Smooth muscle cell (in vitro differentiated cells): ENCODE measurements around the gene COL7A1. TPM values are rescaled to one million over a fixed set of nuclear protein-coding genes. Genes with fewer than 3 reads are reported as not detected.

Experiments used
- DNase-seq: peaks from one replicate; lab custom pipeline; 2025; ENCODE audit not compliant: unreplicated experiment; lab: John Stamatoyannopoulos, UW
- H2AFZ ChIP-seq: fragments of 200-600 bp; sonication (generic); 2 replicates; pipeline ENCODE4 v1.6.0; 2016; ENCODE audit warnings: antibody characterized with exemption, low read depth, mild to moderate bottlenecking
- H3F3A ChIP-seq: fragments of 200-600 bp; sonication (generic); 2 replicates; pipeline ENCODE4 v1.6.0; 2017; ENCODE audit warnings: antibody characterized with exemption, low read depth
- H3K27ac ChIP-seq: fragments of 200-600 bp; sonication (generic); 2 replicates; pipeline ENCODE4 v1.5.1; 2016; ENCODE audit warnings: low read depth, mild to moderate bottlenecking
- H3K27me3 ChIP-seq: fragments of 200-600 bp; sonication (generic); 2 replicates; pipeline ENCODE4 v1.6.1; 2016; ENCODE audit warnings: low read depth, mild to moderate bottlenecking
- H3K36me3 ChIP-seq: fragments of 200-600 bp; sonication (generic); 2 replicates; pipeline ENCODE4 v1.5.1; 2016; ENCODE audit warnings: low read depth
- H3K4me1 ChIP-seq: fragments of 200-600 bp; sonication (generic); 2 replicates; pipeline ENCODE4 v1.5.1; 2016; ENCODE audit warnings: low read depth
- H3K4me2 ChIP-seq: fragments of 200-600 bp; sonication (generic); 2 replicates; pipeline ENCODE4 v1.6.0; 2016; ENCODE audit warnings: mild to moderate bottlenecking
- H3K4me3 ChIP-seq: fragments of 200-600 bp; sonication (generic); 2 replicates; pipeline ENCODE4 v1.5.1; 2016; ENCODE audit warnings: mild to moderate bottlenecking
- H3K79me2 ChIP-seq: fragments of 200-600 bp; sonication (generic); 2 replicates; pipeline ENCODE4 v1.6.0; 2016; ENCODE audit warnings: low read depth, mild to moderate bottlenecking
- H3K9ac ChIP-seq: fragments of 200-600 bp; sonication (generic); 2 replicates; pipeline ENCODE4 v1.6.0; 2016; ENCODE audit warnings: low read depth
- H3K9me3 ChIP-seq: fragments of 200-600 bp; sonication (generic); replicated peaks from 2 replicates; pipeline ENCODE4 v1.5.1; 2016; ENCODE audit warnings: low read depth
- H4K20me1 ChIP-seq: fragments of 200-600 bp; sonication (generic); 2 replicates; pipeline ENCODE4 v1.6.0; 2016; ENCODE audit warnings: low read depth
- CTCF ChIP-seq: fragments of 200-600 bp; sonication (generic); IDR thresholded peaks from 2 replicates; pipeline ENCODE4 v1.5.1; 2017; ENCODE audit warnings: borderline replicate concordance, mild to moderate bottlenecking, antibody characterized with exemption; ENCODE audit not compliant: insufficient read depth, poor library complexity, severe bottlenecking
- WGBS: methylation state at CpG from one replicate; pipeline ENCODE4 v1.1.7; 2016; ENCODE audit warnings: low lambda C conversion rate; 5-methylcytosine and 5-hydroxymethylcytosine counted together
- polyA plus RNA-seq: library from polyadenylated mRNA; unstranded; fragments of >200 nt; fragmentation: Nextera tagmentation; extraction: Ambion mirVana; gene quantifications from 2 replicates; pipeline ENCODE4 v1.2.1, GENCODE V29; 2016
- total RNA-seq: library from RNA; depleted of rRNA; stranded (reverse); fragments of >200 nt; gene quantifications from 2 replicates; pipeline ENCODE4 v1.2.3, GENCODE V29; 2014

The COL7A1 gene
- total and polyA plus RNA-seq, 2 experiments from 2014 or later = 57.3 to 80.7 TPM

- Histone ChIP-seq H3K4me3 (no peak overlapping the region), H3K27ac (no peak overlapping the region), H3K36me3 (no peaks in the 10 kb centered on the region), H3K4me1 (no peaks in the 10 kb centered on the region), H3K27me3 (no peaks in the 10 kb centered on the region), H3K79me2 (peaks cover 1% of the 10 kb centered on the region), H3K9me3 (no peaks in the 10 kb centered on the region), H2AFZ (no peak overlapping the region), H3K4me2 (no peak overlapping the region), H3F3A (no peaks in the 10 kb centered on the region), H4K20me1 (peaks cover 67% of the 10 kb centered on the region), H3K9ac (no peak overlapping the region)
- no peak for DNase-seq
- WGBS = 95% methylated on average over 15 of the region's 15 CpGs
- TF ChIP-seq CTCF = no peak
Measured at GRCh38 chr3:48588230-48588629, 6.9 kb downstream of the COL7A1 start.

- WGBS = 93% methylated on average over 11 of the region's 11 CpGs
- H3K4me1 ChIP-seq = no peaks in the 10 kb centered on the region
- H3K27ac ChIP-seq = no peak overlapping the region
- H3K79me2 ChIP-seq = no peaks in the 10 kb centered on the region
- H3K4me2 ChIP-seq = no peak overlapping the region
- H3F3A ChIP-seq = no peaks in the 10 kb centered on the region
- no peaks in the 10 kb centered on the region for H3K36me3 ChIP-seq
- H3K27me3 ChIP-seq = no peaks in the 10 kb centered on the region
- no peaks in the 10 kb centered on the region for H3K9me3 ChIP-seq
- peaks cover 67% of the 10 kb centered on the region for H4K20me1 ChIP-seq
- no peak overlapping the region for H3K9ac ChIP-seq
- H3K4me3 ChIP-seq = no peak overlapping the region
- no peak for TF ChIP-seq CTCF
- DNase-seq = no peak
- no peak overlapping the region for H2AFZ ChIP-seq
Measured at GRCh38 chr3:48587686-48588085, 7.4 kb downstream of the COL7A1 start.

GRCh38 chr3:48585411-48585810, 9.7 kb downstream of the COL7A1 start:
- peaks cover 55% of the 10 kb centered on the region for H4K20me1 ChIP-seq
- no peaks in the 10 kb centered on the region for H3K4me1 ChIP-seq
- no peak overlapping the region for H2AFZ ChIP-seq
- H3K27ac ChIP-seq = no peak overlapping the region
- WGBS = 100% methylated on average over 8 of the region's 8 CpGs
- no peak overlapping the region for H3K4me3 ChIP-seq
- no peak overlapping the region for H3K4me2 ChIP-seq
- DNase-seq = no peak
- H3K9me3 ChIP-seq = no peaks in the 10 kb centered on the region
- H3K36me3 ChIP-seq = no peaks in the 10 kb centered on the region
- no peaks in the 10 kb centered on the region for H3K27me3 ChIP-seq
- no peak overlapping the region for H3K9ac ChIP-seq
- no peaks in the 10 kb centered on the region for H3K79me2 ChIP-seq
- H3F3A ChIP-seq = no peaks in the 10 kb centered on the region
- no peak for TF ChIP-seq CTCF

GRCh38 chr3:48584836-48585235, 10.3 kb downstream of the COL7A1 start:
- H3K9ac ChIP-seq = no peak overlapping the region
- H3K4me2 ChIP-seq = no peak overlapping the region
- no peak for TF ChIP-seq CTCF
- no peaks in the 10 kb centered on the region for H3K79me2 ChIP-seq
- no peak for DNase-seq
- H3K27ac ChIP-seq = no peak overlapping the region
- no peaks in the 10 kb centered on the region for H3K4me1 ChIP-seq
- no peaks in the 10 kb centered on the region for H3F3A ChIP-seq
- H3K9me3 ChIP-seq = no peaks in the 10 kb centered on the region
- no peak overlapping the region for H2AFZ ChIP-seq
- over 99% methylated on average over 7 of the region's 9 CpGs for WGBS
- H3K36me3 ChIP-seq = no peaks in the 10 kb centered on the region
- H3K4me3 ChIP-seq = no peak overlapping the region
- peaks cover 49% of the 10 kb centered on the region for H4K20me1 ChIP-seq
- no peaks in the 10 kb centered on the region for H3K27me3 ChIP-seq
